Naive thymus-derived CD4-positive, alpha-beta T cell (primary cell): Measurements from ENCODE around the gene CDYL2. TPM values are rescaled to one million over a fixed set of nuclear protein-coding genes. Genes with fewer than 3 reads are reported as not detected.

Source experiments
- ATAC-seq: fragments of 150-1000 bp; cut with Tn5 transposase; 2 replicates; pipeline ENCODE4 v1.10.0; 2021; ENCODE audit warnings: mild to moderate bottlenecking, moderate library complexity
- CTCF ChIA-PET: fragments of 350-600 bp; sonication (Branson Sonifier 250); formaldehyde crosslinking; loops from one replicate; lab custom pipeline; 2021; ENCODE audit warnings: antibody characterized with exemption; lab: Charles Lee
- POLR2A ChIA-PET: fragments of 350-600 bp; sonication (Branson Sonifier 250); formaldehyde crosslinking; loops from one replicate; lab custom pipeline; 2021; ENCODE audit warnings: antibody characterized with exemption, inconsistent platforms; lab: Charles Lee
- DNase-seq, 9 donors: peaks; one replicate each; pipeline versions ENCODE4 v3.0.0 to v3.0.0-alpha.2; 2020 to 2022; ENCODE audit warnings: mixed read lengths in 1 of 9
- H3K27ac ChIP-seq: one replicate; pipeline ENCODE4 v1.7.0; 2013; ENCODE audit warnings: mild to moderate bottlenecking, low read depth, low read length, moderate library complexity
- H3K27me3 ChIP-seq, 2 donors: one replicate each; pipeline ENCODE4 v1.7.0; 2013; ENCODE audit warnings: low read length in 2 of 2, mild to moderate bottlenecking in 2 of 2, moderate library complexity in 2 of 2; ENCODE audit not compliant: control insufficient read depth in 2 of 2, insufficient read depth in 2 of 2
- H3K36me3 ChIP-seq, 3 experiments: 1 replicate in 2 of 3; 2 replicates in 1 of 3; pipeline ENCODE4 v1.7.0; 2013; ENCODE audit warnings: low read length in 3 of 3, mild to moderate bottlenecking in 3 of 3, moderate library complexity in 1 of 3; ENCODE audit not compliant: insufficient read depth in 3 of 3, control insufficient read depth in 2 of 3
- H3K4me1 ChIP-seq, 2 donors: one replicate each; pipeline ENCODE4 v1.7.0; 2013; ENCODE audit warnings: low read length in 2 of 2, mild to moderate bottlenecking in 2 of 2, moderate library complexity in 1 of 2; ENCODE audit not compliant: control insufficient read depth in 2 of 2, insufficient read depth in 2 of 2
- H3K4me3 ChIP-seq: 2 replicates; pipeline ENCODE4 v1.7.0; 2013; ENCODE audit warnings: mild to moderate bottlenecking, low read length
- H3K9me3 ChIP-seq, 3 experiments: 1 replicate in 2 of 3; 2 replicates in 1 of 3; pipeline ENCODE4 v1.7.0; 2013; ENCODE audit warnings: low read length in 3 of 3; ENCODE audit not compliant: control insufficient read depth in 2 of 3
- H3K27ac Mint-ChIP-seq, 9 donors: one replicate each; pipeline ENCODE4 v1.8.0; 2020 to 2022; ENCODE audit warnings: mixed read lengths in 9 of 9, mild to moderate bottlenecking in 8 of 9, moderate library complexity in 5 of 9, inconsistent platforms in 2 of 9
- H3K27me3 Mint-ChIP-seq, 5 donors: one replicate each; pipeline ENCODE4 v1.8.0; 2021 to 2022; ENCODE audit warnings: mixed read lengths in 5 of 5, mild to moderate bottlenecking in 1 of 5
- H3K36me3 Mint-ChIP-seq, 5 donors: one replicate each; pipeline ENCODE4 v1.8.0; 2020 to 2022; ENCODE audit warnings: mixed read lengths in 5 of 5, mild to moderate bottlenecking in 3 of 5, inconsistent platforms in 1 of 5
- H3K4me1 Mint-ChIP-seq, 7 donors: one replicate each; pipeline ENCODE4 v1.8.0; 2020 to 2022; ENCODE audit warnings: mixed read lengths in 7 of 7, mild to moderate bottlenecking in 3 of 7, inconsistent platforms in 1 of 7
- H3K4me3 Mint-ChIP-seq, 10 donors: one replicate each; pipeline ENCODE4 v1.8.0; 2020 to 2022; ENCODE audit warnings: mild to moderate bottlenecking in 10 of 10, mixed read lengths in 10 of 10, moderate library complexity in 6 of 10, inconsistent platforms in 2 of 10
- H3K9me3 Mint-ChIP-seq, 11 donors: one replicate each; pipeline ENCODE4 v1.8.0; 2020 to 2022; ENCODE audit warnings: mixed read lengths in 11 of 11, mild to moderate bottlenecking in 4 of 11, inconsistent platforms in 1 of 11, moderate library complexity in 1 of 11
- intact Hi-C, 2 donors: fragments of 100-400 bp; cut with micrococcal nuclease; formaldehyde crosslinking; loops; one replicate each; pipeline ENCODE4 v1.15.1; 2023
- polyA plus RNA-seq, 2 donors: library from polyadenylated mRNA; unstranded; fragments of 300-500 nt; fragmentation: Illumina TruSeq; gene quantifications; one replicate each; pipeline ENCODE4 v1.2.3, GENCODE V29; 2021
- total RNA-seq, 6 experiments: library from RNA in 5 of 6; stranded (reverse) in 5 of 6; gene quantifications; 1 replicate in 5 of 6; 2 replicates in 1 of 6; pipeline ENCODE4 v1.2.3 and lab custom pipeline; 2021 to 2026

The CDYL2 gene
- total and polyA plus RNA-seq, 7 experiments from 2014 or later, result 0.61 to 71.3 (median 21.0) TPM

DNA sequence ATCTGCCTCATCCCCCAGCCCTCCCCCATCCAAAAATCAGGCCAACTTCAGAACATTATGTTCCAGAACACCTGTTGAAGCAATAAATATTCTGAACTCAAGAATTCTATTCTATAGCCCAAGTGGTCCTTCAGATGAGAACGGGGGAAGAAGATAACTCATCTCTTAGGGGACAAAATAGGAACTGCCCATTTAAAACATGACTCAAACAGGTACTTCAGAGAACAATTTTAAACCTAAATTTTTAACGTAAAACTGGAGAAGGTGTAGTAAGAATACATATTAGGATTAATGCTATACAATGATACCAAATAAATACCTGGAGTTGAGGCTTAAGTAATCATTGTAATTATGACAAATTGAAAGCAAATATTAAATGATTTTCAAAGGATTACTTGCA lies 112.1 kb downstream of the CDYL2 start:
- H3K4me1 Mint-ChIP-seq, result peaks cover 7 to 51% (median 13%) of the 10 kb centered on the region in 7 donors
- POLR2A ChIA-PET, result no interaction called here
- H3K36me3 ChIP-seq, result no peaks in the 10 kb centered on the region
- H3K36me3 Mint-ChIP-seq, result peaks cover 0 to 20% (median 3%) of the 10 kb centered on the region in 5 donors
- no peaks in the 10 kb centered on the region for H3K27me3 ChIP-seq
- H3K9me3 Mint-ChIP-seq, result peaks cover 0 to 10% (median 1%) of the 10 kb centered on the region in 11 donors
- no peaks in the 10 kb centered on the region for H3K9me3 ChIP-seq
- no peak overlapping the region for H3K4me3 ChIP-seq
- no peaks in the 10 kb centered on the region for H3K27me3 Mint-ChIP-seq
- intact Hi-C loops, result no loop called here
- H3K27ac Mint-ChIP-seq, result no peak overlapping the region
- peaks cover 0 to 5% of the 10 kb centered on the region in 2 donors for H3K4me1 ChIP-seq
- H3K27ac ChIP-seq, result no peak overlapping the region
- ATAC-seq (no peak), DNase-seq (no peak)
- CTCF ChIA-PET, result no interaction called here
- no peak overlapping the region for H3K4me3 Mint-ChIP-seq

DNA sequence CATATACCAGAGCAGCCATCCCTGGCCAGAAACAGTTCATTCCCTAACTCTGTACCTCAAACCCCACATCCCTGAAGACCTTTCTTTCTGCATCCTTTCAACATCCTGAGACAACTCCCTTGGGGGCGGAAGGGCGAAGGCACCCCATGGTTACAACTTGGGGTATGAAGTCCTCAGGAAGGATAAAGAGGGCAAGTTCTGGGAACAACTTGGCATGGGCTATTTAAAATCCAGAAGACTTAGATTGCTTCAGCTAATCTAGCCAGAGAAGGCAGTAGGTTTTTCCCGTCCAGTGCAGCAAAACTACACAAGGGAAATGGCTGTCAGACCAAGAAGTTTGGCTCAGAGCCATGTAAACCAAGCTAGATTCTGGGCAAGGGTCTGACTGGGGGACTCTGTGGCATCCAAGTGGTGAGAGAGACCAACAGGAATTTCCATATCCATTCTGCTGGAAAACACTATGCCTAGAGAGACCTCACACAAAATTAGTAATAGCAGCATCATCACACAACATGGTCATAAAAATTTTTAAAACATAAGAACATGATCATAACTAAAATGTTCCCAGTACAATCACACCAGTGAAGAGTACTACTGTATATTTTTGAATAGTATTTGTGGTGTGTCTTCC lies 113.2 kb downstream of the CDYL2 start:
- Histone ChIP-seq H3K4me3 (no peak overlapping the region), H3K9me3 (no peaks in the 10 kb centered on the region), H3K36me3 (no peaks in the 10 kb centered on the region), H3K4me1 (peaks cover 0 to 5% of the 10 kb centered on the region in 2 donors), H3K27me3 (no peaks in the 10 kb centered on the region), H3K27ac (no peak overlapping the region)
- ChIA-PET CTCF (no interaction called here), POLR2A (no interaction called here)
- Mint-ChIP-seq H3K27ac (peak overlapping the region in 1 of 9 donors; percentile 28), H3K9me3 (peaks cover 0 to 4% (median 0%) of the 10 kb centered on the region in 11 donors), H3K36me3 (peaks cover 0 to 14% (median 3%) of the 10 kb centered on the region in 5 donors), H3K4me3 (no peak overlapping the region), H3K4me1 (peaks cover 7 to 51% (median 12%) of the 10 kb centered on the region in 7 donors), H3K27me3 (no peaks in the 10 kb centered on the region)
- intact Hi-C loops, result no loop called here
- no peak for DNase-seq
- no peak for ATAC-seq

DNA sequence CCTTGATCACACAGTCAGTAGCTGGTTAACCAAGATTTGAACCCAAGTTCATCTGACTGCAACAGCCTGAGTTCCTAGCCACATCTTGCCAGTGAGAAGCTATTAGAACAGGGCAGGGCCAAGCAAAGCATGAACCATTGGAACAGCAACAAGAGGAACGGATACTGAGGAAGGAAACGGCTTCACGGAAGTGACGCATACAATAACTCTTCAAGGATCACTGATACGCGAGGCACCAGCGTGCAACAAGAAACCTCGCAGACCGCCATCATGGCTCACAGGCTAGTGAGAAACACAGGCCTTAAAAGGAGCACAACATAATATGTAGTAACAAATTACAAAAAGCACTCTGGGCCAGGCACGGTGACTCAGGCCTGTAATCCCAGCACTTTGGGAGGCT lies 114.9 kb downstream of the CDYL2 start:
- DNase-seq, result no peak

DNA sequence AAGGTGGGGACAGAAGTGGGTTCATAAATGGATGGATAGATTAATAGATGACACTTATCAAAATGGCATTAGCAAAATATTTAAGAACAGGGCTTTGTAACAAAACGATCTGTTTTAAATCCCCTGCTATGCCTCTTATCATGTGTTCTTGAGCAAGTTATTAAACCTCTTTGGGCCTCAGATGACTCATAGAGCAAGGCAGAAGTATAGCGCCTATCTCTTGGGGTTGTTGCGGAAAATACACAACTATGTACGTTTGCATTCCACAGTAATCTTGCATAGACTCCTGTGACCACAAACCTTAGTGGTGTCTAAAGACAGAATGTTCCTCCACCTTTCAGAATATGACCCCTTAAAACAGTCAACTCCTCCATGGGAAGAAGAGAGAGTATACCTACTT lies 116.8 kb downstream of the CDYL2 start:
- H3K4me3 Mint-ChIP-seq, result no peak overlapping the region
- no peaks in the 10 kb centered on the region for H3K27me3 Mint-ChIP-seq
- Histone ChIP-seq H3K4me1 (no peaks in the 10 kb centered on the region), H3K9me3 (no peaks in the 10 kb centered on the region), H3K4me3 (no peak overlapping the region), H3K27me3 (no peaks in the 10 kb centered on the region), H3K27ac (no peak overlapping the region), H3K36me3 (peaks cover 0 to 3% (median 0%) of the 10 kb centered on the region in 3 experiments)
- H3K4me1 Mint-ChIP-seq, result peaks cover under 1 to 24% (median 9%) of the 10 kb centered on the region in 7 donors
- DNase-seq (no peak), ATAC-seq (no peak)
- peaks cover 0 to 28% (median 14%) of the 10 kb centered on the region in 5 donors for H3K36me3 Mint-ChIP-seq
- intact Hi-C loops, result no loop called here
- H3K9me3 Mint-ChIP-seq, result no peaks in the 10 kb centered on the region
- no peak overlapping the region for H3K27ac Mint-ChIP-seq
- POLR2A ChIA-PET, result no interaction called here
- CTCF ChIA-PET, result no interaction called here

More for the DNA sequence above, 114.9 kb downstream of the CDYL2 start:
- ChIA-PET POLR2A (no interaction called here), CTCF (interaction anchor here (1.2 kb wide), 1 partner anchor 163 kb away, joined by 5 read pairs; no protein-coding TSS in a partner anchor)
- Histone ChIP-seq H3K9me3 (no peaks in the 10 kb centered on the region), H3K4me1 (no peaks in the 10 kb centered on the region), H3K27me3 (no peaks in the 10 kb centered on the region), H3K4me3 (no peak overlapping the region), H3K27ac (no peak overlapping the region), H3K36me3 (peaks cover 0 to 3% (median 0%) of the 10 kb centered on the region in 3 experiments)
- no peak overlapping the region for H3K27ac Mint-ChIP-seq
- no peaks in the 10 kb centered on the region for H3K9me3 Mint-ChIP-seq
- peaks cover 0 to 14% (median 4%) of the 10 kb centered on the region in 5 donors for H3K36me3 Mint-ChIP-seq
- H3K4me1 Mint-ChIP-seq, result peaks cover 7 to 37% (median 12%) of the 10 kb centered on the region in 7 donors
- H3K4me3 Mint-ChIP-seq, result no peak overlapping the region
- ATAC-seq, result no peak
- H3K27me3 Mint-ChIP-seq, result no peaks in the 10 kb centered on the region
- intact Hi-C loops, result no loop called here

DNA sequence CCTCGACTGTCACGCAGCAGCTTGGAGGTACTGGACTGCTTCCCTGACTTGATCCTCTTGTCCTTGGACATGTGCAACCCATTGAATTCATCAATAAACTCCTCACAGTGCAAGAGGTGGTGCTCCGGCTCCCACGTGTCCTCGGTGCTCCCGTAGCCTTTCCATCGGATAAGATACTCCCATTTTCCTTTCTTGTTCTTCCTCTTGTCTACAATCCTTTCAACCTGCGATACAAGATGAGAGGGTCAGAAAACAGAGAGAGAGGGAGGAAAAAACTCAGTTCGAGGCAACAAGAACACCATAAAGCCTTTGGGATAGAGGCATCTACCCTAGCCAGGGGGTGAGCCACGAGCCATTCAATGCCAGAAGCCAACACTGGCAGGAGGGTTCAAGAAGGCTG lies 119.5 kb downstream of the CDYL2 start:
- no peak overlapping the region for H3K27ac Mint-ChIP-seq
- peaks cover 0 to 19% (median 0%) of the 10 kb centered on the region in 7 donors for H3K4me1 Mint-ChIP-seq
- Histone ChIP-seq H3K36me3 (peaks cover 0 to 3% (median 0%) of the 10 kb centered on the region in 3 experiments), H3K4me3 (no peak overlapping the region), H3K4me1 (no peaks in the 10 kb centered on the region), H3K27ac (no peak overlapping the region), H3K27me3 (no peaks in the 10 kb centered on the region), H3K9me3 (no peaks in the 10 kb centered on the region)
- H3K27me3 Mint-ChIP-seq, result no peaks in the 10 kb centered on the region
- H3K36me3 Mint-ChIP-seq, result peaks cover 0 to 45% (median 22%) of the 10 kb centered on the region in 5 donors
- intact Hi-C loops, result no loop called here
- CTCF ChIA-PET, result no interaction called here
- ATAC-seq (no peak), DNase-seq (no peak)
- POLR2A ChIA-PET, result no interaction called here
- H3K4me3 Mint-ChIP-seq, result no peak overlapping the region
- H3K9me3 Mint-ChIP-seq, result peaks cover 0 to 5% (median 0%) of the 10 kb centered on the region in 11 donors

DNA sequence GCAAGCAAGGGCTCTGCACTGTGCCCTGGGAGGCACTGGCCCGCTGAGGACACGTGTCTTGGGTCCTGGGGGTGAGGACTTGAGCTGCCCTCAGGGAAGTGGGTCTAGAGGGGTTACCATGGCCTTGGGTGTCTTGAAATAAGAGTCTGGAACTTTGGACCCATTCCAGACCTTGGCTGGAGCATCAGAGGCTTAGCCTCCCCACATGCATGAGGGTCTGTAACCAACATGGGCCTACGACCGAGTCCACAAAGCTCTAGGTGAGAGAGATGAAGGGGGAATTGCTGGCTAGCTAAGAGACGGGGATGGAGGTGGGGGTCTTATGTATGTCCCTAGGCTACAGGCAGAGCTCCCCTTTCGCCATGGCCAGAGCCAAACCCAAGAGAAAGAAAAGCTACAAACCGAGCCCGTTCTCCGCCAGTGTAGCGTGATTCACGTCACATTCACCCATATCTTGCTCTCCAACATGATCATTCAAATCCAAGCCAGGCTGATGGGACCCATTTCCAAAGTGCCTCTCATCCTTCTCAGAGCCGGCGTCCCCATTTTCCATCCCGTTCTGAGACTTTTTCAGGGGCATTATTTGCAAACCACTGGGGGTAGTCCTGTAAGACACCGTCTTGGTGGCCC lies 120.1 kb downstream of the CDYL2 start:
- POLR2A ChIA-PET, result no interaction called here
- intact Hi-C loops, result no loop called here
- H3K27me3 Mint-ChIP-seq, result no peaks in the 10 kb centered on the region
- Histone ChIP-seq H3K36me3 (peaks cover 0 to 3% (median 0%) of the 10 kb centered on the region in 3 experiments), H3K27me3 (no peaks in the 10 kb centered on the region), H3K4me1 (no peaks in the 10 kb centered on the region), H3K27ac (no peak overlapping the region), H3K9me3 (no peaks in the 10 kb centered on the region), H3K4me3 (no peak overlapping the region)
- H3K4me1 Mint-ChIP-seq, result peaks cover 0 to 22% (median 0%) of the 10 kb centered on the region in 7 donors
- no peak overlapping the region for H3K27ac Mint-ChIP-seq
- H3K36me3 Mint-ChIP-seq, result peaks cover 0 to 51% (median 22%) of the 10 kb centered on the region in 5 donors
- peaks cover 0 to 10% (median 0%) of the 10 kb centered on the region in 11 donors for H3K9me3 Mint-ChIP-seq
- CTCF ChIA-PET, result no interaction called here
- H3K4me3 Mint-ChIP-seq, result no peak overlapping the region
- ATAC-seq (no peak), DNase-seq (no peak)
